Kidney (tissue), 14 donors: ENCODE data around the gene TTC39B. TPM values are rescaled to one million over a fixed set of nuclear protein-coding genes. Genes with fewer than 3 reads are reported as not detected.

Source experiments
- DNase-seq, 5 donors: peaks; one replicate each; pipeline ENCODE4 v3.0.0-alpha.2; 2013 to 2020
- FAIRE-seq: peaks from 2 replicates; lab custom pipeline; 2012; peaks lifted over from hg19 to GRCh38; lab: Jason Lieb, UNC
- H3K27ac ChIP-seq, 2 donors: one replicate each; pipeline ENCODE4 v1.7.0; 2013; ENCODE audit warnings: low read depth in 2 of 2, low read length in 2 of 2, inconsistent platforms in 1 of 2
- H3K27me3 ChIP-seq: one replicate; pipeline ENCODE4 v1.7.1; 2013; ENCODE audit warnings: low read length, inconsistent platforms; ENCODE audit not compliant: control insufficient read depth, insufficient read depth
- H3K36me3 ChIP-seq, 3 donors: one replicate each; pipeline versions ENCODE4 v1.7.0 to v1.7.1; 2013; ENCODE audit warnings: low read length in 3 of 3, control low read depth in 1 of 3, inconsistent platforms in 1 of 3; ENCODE audit not compliant: insufficient read depth in 3 of 3, control insufficient read depth in 2 of 3
- H3K4me1 ChIP-seq, 3 donors: one replicate each; pipeline versions ENCODE4 v1.7.0 to v1.7.1; 2013; ENCODE audit warnings: low read length in 3 of 3, inconsistent platforms in 1 of 3, low read depth in 1 of 3; ENCODE audit not compliant: control insufficient read depth in 2 of 3, insufficient read depth in 2 of 3
- H3K4me3 ChIP-seq, 3 donors: one replicate each; pipeline versions ENCODE4 v1.7.0 to v1.8.1; 2013; ENCODE audit warnings: low read length in 3 of 3, control low read depth in 1 of 3, inconsistent platforms in 1 of 3
- H3K9ac ChIP-seq, 3 donors: one replicate each; pipeline versions ENCODE4 v1.7.0 to v1.7.1; 2013; ENCODE audit warnings: low read length in 3 of 3, control low read depth in 1 of 3, inconsistent platforms in 1 of 3
- H3K9me3 ChIP-seq, 3 donors: one replicate each; pipeline versions ENCODE4 v1.7.0 to v1.7.1; 2013; ENCODE audit warnings: low read length in 3 of 3, control low read depth in 1 of 3, inconsistent platforms in 1 of 3; ENCODE audit not compliant: control insufficient read depth in 2 of 3, insufficient read depth in 1 of 3
- CTCF ChIP-seq: IDR thresholded peaks from 3 replicates; pipeline ENCODE4 v1.5.1; 2012; ENCODE audit warnings: mild to moderate bottlenecking, moderate library complexity, borderline replicate concordance; ENCODE audit not compliant: insufficient read depth; ENCODE audit errors: extremely low read depth
- intact Hi-C: fragments of 100-400 bp; cut with DNase I; formaldehyde crosslinking; loops from one replicate; pipeline ENCODE4 v1.11.1; 2022
- polyA plus RNA-seq: library from polyadenylated mRNA; stranded (reverse); fragments of 350-450 nt; fragmentation: Illumina TruSeq; extraction: RNeasy Lipid Tissue Mini Kit (QIAGEN cat#74804); gene quantifications from one replicate; pipeline ENCODE4 v1.2.3, GENCODE V29; 2014; ENCODE audit warnings: low read depth, low replicate concordance; ENCODE audit not compliant: insufficient read depth
- total RNA-seq: library from RNA; stranded (reverse); fragmentation: NEBNext Ultra II Directional; extraction: Animal tissue kit (Norgen Biotek cat#: 25700); gene quantifications from one replicate; pipeline ENCODE4 v1.2.1, GENCODE V29; 2021
- donor health status: control.
- donor health status: control.
- donor health status: control.
- donor health status: control.
- donor health status: control.
- donor health status: DM: yes; HTN: yes; CAD: no.
- donor health status: Normal renal cell carcinoma (clear cell type).

Gene TTC39B
- total and polyA plus RNA-seq, 2 donors from 2014 or later = 4.9 to 22.0 TPM

DNA sequence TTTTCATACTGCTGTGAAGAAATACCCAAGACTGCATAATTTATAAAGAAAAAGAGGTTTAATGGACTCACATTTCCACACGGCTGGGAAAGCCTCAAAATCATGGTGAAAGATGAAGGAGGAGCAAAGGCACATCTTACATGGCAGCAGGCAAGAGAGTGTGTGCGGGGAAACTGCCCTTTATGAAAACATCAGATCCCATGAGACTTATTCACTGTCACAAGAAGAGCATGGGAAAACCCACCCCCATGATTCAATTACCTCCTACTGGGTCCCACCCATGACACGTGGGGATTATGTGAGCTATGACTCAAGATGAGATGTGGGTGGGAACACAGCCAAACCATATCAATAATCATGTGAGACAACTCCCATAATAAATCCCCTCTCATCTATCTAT, 8.7 kb downstream of the TTC39B start:
- intact Hi-C loops = no loop called here
- no peak for TF ChIP-seq CTCF
- FAIRE-seq = no peak

GRCh38 chr9:15295761-15296405, 11.1 kb downstream of the TTC39B start:
- no peaks in the 10 kb centered on the region for H3K27me3 ChIP-seq
- no peaks in the 10 kb centered on the region for H3K9me3 ChIP-seq
- peaks cover 22 to 37% (median 34%) of the 10 kb centered on the region in 3 donors for H3K4me1 ChIP-seq
- H3K9ac ChIP-seq = peak overlapping the region; percentile 41 to 63 (median 46)
- peak in 4 of 5 donors; percentile 58 to 87 (median 70) for DNase-seq
- H3K27ac ChIP-seq = peak overlapping the region; percentile 73 to 91
- peak overlapping the region; percentile 35 to 73 (median 52) for H3K4me3 ChIP-seq
- no peak for TF ChIP-seq CTCF
- H3K36me3 ChIP-seq = no peaks in the 10 kb centered on the region
- no peak for FAIRE-seq
- intact Hi-C loops = no loop called here

More for the DNA sequence above, 8.7 kb downstream of the TTC39B start:
- Histone ChIP-seq H3K4me1 (peaks cover 22 to 34% (median 31%) of the 10 kb centered on the region in 3 donors), H3K4me3 (no peak overlapping the region), H3K9me3 (no peaks in the 10 kb centered on the region), H3K27ac (no peak overlapping the region), H3K27me3 (no peaks in the 10 kb centered on the region), H3K9ac (no peak overlapping the region), H3K36me3 (no peaks in the 10 kb centered on the region)
- DNase-seq = no peak

DNA sequence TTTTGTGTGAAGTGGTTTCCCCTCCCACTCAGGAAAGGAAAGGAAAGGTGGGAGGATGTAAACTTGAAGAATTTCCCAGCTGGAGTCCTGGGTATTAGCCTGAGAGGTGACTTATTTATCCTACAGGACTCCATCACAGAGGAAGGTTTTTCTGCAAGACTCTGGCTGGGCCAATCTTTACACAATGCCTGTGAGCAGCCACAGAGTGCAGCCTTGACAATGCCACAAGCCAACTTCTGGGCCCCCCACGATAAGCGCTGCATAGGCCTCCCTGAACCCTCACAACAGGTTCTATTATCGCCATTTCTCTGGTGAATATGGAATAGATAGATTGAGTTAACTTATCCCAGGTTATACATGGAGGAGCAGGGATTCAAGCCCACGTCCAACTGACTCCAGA, 12.4 kb downstream of the TTC39B start:
- TF ChIP-seq CTCF = no peak
- intact Hi-C loops = no loop called here
- Histone ChIP-seq H3K9ac (peak overlapping the region in 1 of 3 donors; percentile 29), H3K4me1 (peaks cover 22 to 37% (median 34%) of the 10 kb centered on the region in 3 donors), H3K27me3 (no peaks in the 10 kb centered on the region), H3K27ac (peak overlapping the region; percentile 45 to 91), H3K9me3 (no peaks in the 10 kb centered on the region), H3K4me3 (no peak overlapping the region), H3K36me3 (no peaks in the 10 kb centered on the region)
- DNase-seq (peak in 1 of 5 donors; percentile 44), FAIRE-seq (no peak)
